GM21825 (cell line): ENCODE results near the gene ADCYAP1R1.

Experiments
- ATAC-seq: cut with Tn5 transposase; IDR thresholded peaks from one replicate; pipeline ENCODE4 v1.9.1; 2021; ENCODE audit warnings: mild to moderate bottlenecking, moderate library complexity; ENCODE audit not compliant: unreplicated experiment

The ADCYAP1R1 gene

DNA sequence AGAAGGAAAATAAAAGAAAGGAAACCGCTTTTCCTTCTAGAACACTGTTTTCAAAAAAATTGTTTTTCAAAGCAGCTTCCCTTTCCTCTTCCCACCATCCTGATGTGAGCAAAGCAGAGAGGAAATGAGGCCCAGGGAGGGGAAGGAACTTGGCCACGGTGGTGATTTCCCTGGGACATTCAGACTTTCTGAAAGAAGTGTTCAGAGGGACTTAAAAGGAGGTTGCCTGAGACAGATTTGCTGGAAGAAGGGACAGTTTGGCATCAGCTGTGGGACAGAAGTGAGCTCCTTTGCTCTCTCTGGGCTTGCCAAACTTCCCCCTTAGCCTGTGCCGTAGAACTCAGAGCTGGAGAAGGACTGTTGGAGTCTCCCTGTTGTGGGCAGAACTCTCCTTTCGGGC lies 30.3 kb downstream of the ADCYAP1R1 start:
- ATAC-seq = no peak

GRCh38 chr7:31083210-31083786 lies 31.2 kb downstream of the ADCYAP1R1 start:
- no peak for ATAC-seq

DNA sequence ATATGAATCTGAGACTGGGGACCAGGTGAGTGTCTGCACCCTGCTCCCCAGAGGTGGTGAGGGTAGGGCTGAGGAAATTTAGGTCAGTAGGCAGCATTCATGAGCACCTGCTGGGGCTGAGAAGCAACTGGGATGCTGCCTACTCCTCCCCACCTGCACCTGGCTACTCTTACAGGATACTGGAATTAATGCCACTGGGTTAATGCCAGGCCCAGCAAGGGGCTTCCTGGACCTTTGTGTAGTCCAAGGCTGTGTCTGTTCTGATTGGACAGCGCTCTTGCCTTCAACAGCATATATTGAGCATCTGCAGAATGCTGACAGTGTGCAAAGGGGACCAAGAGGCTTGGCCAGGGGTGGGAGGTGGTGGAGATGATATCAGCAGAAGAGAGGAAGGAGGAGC lies 32.1 kb downstream of the ADCYAP1R1 start:
- ATAC-seq = no peak

DNA sequence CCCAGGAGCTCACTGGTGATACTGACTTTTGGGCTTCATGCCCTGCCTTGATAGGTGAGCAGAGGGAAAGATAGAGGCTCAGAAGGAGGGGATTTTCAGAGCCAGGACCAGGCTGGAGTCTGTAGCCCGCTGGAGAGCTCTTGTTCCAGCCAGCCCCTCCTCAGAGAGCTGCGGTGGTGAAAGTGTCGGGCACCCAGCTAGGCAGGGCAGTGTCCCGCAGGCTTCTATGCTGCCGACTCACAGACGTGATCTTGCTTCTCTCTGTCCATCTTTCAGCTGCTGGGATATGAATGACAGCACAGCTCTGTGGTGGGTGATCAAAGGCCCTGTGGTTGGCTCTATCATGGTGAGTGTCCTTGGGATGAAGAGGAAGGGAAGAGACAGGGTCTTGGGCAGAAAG lies 35.2 kb downstream of the ADCYAP1R1 start:
- ATAC-seq = no peak

- ATAC-seq = no peak
Measured at GRCh38 chr7:31091924-31092434, 39.9 kb downstream of the ADCYAP1R1 start.

GRCh38 chr7:31092606-31093005 lies 40.5 kb downstream of the ADCYAP1R1 start:
- no peak for ATAC-seq

- ATAC-seq = no peak
Measured at GRCh38 chr7:31093282-31093681, 41.2 kb downstream of the ADCYAP1R1 start.

- ATAC-seq = no peak
Measured at GRCh38 chr7:31094271-31094670, 42.2 kb downstream of the ADCYAP1R1 start.

DNA sequence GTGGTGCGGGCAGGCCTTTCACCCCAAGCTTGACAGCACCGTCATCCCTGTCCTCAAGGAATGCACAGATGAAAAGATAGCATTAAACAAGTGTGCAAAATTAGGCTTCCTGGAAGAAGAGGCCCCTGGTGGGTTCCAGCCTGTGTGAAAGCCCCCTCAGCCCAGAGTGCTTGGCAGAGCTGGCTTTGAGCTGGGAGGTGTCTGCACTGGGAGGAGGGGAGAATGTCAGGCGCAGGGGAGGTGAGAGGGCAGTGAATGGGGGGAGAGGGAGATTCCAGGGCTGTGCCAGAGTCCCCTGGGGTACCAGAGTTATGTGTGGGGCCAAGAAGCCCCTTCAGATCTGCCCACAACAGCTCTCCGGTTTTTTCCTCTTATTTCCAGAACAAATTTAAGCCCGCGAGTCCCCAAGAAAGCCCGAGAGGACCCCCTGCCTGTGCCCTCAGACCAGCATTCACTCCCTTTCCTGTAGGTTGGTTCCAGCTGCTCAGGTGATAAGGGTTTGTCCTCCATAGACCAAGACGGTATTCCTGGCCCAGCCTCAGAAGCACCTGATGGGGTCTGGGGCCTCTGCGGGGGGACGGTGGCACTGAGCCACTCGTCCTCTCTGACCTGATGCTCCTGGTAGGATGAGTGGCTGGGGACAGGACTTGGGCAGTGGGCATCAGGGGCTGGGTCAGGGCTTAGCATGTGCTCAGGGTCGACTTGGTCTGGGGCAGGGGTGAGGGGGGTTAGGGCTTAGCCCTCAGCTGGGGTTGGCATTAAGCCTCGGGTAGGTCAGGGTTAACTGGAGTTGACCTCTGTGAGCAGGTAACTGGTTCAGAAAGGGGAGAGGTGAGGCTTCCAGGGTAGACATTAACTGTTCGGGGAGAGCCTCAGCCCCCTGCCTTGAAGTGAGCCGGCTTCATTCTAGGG lies 43.4 kb downstream of the ADCYAP1R1 start:
- ATAC-seq = no peak

- ATAC-seq = no peak
Measured at GRCh38 chr7:31096198-31096876, 44.2 kb downstream of the ADCYAP1R1 start.

DNA sequence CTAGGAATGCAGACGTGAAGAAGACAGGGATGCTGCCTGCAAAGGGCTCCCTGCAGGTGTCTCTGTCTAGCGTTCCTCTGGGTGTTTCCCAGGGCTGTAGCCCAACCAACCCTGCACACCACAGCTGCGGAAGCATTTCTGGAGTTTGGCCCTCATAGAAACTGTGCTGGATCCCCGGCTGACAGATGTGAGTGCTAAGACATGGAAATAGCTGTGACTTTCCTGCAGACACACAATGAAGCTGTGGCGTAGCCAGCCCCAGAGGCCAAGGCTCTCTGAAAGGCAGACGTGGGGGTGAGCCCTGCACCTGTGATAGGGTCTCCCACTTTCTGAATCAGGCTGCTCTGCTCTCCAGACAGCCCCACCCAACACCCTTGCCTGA lies 44.8 kb downstream of the ADCYAP1R1 start:
- no peak for ATAC-seq

GRCh38 chr7:31098642-31099360 lies 46.7 kb downstream of the ADCYAP1R1 start:
- no peak for ATAC-seq

- no peak for ATAC-seq
Measured at GRCh38 chr7:31099451-31100444, 47.6 kb downstream of the ADCYAP1R1 start.

- ATAC-seq = no peak
Measured at GRCh38 chr7:31100445-31100844, 48.3 kb downstream of the ADCYAP1R1 start.

GRCh38 chr7:31100871-31101270 lies 48.8 kb downstream of the ADCYAP1R1 start:
- no peak for ATAC-seq

- ATAC-seq = no peak
Measured at GRCh38 chr7:31101544-31101943, 49.4 kb downstream of the ADCYAP1R1 start.

DNA sequence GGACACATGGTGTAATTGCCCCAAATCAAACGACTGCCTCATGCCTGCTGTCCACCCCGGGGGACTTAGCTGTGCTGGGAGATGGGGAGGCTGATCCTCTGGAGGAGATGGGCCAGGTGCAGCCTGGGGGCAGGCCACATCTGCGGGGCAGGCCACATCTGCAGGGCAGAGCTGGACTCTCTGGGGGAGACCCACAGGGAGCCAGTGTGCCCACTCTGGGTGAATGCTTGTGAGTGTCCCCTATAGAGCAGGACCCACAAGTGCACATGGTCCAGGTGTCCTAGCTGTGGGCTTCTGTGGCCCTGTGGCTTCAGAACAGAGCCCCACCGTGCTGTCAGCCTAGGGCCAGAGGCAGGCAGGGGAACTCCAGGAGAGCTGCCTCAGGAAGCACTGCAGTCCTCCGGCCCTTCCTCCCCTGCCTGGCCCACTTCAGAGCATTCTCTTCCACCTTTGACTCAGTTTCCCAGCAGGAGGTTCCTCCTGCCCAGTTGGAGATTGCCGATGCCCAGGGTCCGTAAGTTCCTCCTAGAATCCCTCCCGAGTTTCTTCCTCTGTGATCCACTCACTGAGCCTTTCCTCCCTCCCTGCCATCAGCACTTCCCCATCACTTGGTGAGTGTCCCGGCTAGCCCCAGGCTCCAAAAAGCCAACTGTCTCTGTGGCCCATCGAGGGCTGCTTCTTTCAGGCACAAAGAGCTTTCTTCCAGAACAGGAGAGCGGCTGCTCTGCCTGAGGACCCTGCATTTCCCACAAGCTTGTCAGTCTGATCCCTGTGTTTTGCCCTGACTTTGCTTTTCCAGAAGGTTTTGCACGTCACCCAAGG lies 50.3 kb downstream of the ADCYAP1R1 start:
- no peak for ATAC-seq

DNA sequence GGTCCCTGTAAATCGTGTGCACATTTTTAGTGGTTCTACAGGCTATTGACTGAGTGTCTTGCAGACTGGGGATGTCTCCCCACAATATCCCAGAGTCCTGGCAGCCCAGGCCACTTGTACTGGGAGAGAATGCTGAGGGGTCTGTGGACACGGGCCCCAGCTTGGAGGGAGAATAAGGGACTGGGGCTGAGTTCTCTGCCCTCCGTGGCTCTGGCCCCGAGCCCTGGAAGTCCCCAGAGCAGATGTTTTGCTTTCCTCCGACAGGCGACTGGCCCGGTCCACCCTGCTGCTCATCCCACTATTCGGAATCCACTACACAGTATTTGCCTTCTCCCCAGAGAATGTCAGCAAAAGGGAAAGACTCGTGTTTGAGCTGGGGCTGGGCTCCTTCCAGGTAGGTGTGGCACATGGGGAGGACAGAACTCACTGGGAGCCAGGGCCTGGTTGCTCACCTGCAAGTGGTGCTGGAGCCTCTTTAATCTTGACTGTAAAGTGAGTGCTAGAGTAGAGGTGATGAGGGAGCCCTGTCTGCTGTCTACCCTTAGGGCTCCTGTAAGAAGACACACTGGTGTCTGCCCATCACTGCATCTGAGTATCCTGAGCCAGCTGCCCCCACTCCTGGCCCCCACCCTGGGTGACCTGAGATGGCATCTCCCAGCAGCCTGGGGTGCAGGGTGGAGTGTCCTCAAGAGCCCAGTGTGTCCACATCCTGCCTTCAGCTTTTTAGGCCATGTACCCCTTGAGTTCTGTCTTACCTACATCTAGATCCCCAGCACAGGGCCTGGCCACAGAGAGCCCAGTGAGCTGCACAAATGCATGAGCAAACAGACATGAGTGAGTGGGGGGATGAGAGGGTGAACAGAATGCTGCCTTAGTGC lies 51.1 kb downstream of the ADCYAP1R1 start:
- ATAC-seq = no peak
